GM12878 (cell line): ENCODE data around the gene PPM1N. TPM values are rescaled to one million over a fixed set of nuclear protein-coding genes. Genes with fewer than 3 reads are reported as not detected.

ENCODE experiments used
- ATAC-seq: fragments of 200-7000 bp; cut with Tn5 transposase; 3 replicates; pipeline ENCODE4 v1.9.1; 2020; ENCODE audit warnings: mild to moderate bottlenecking, moderate library complexity
- BruUV-seq: library from RNA; stranded (reverse); fragments of 400-500 nt; replicated peaks from 2 replicates; lab custom pipeline; 2021; lab: Mats Ljungman, UMichigan
- CTCF ChIA-PET: fragments of 300-600 bp; sonication (Branson Sonifier 250); formaldehyde crosslinking; extraction: SDS; loops from one replicate; lab custom pipeline; 2021; ENCODE audit warnings: inconsistent platforms; lab: Yijun Ruan, JAX
- POLR2A ChIA-PET: fragments of 350-600 bp; formaldehyde crosslinking; extraction: SDS; loops from one replicate; lab custom pipeline; 2021; ENCODE audit warnings: inconsistent platforms; lab: Charles Lee
- RAD21 ChIA-PET: fragments of 300-600 bp; sonication (Branson Sonifier 250); formaldehyde crosslinking; loops from one replicate; lab custom pipeline; 2023; ENCODE audit warnings: antibody characterized with exemption; ENCODE audit not compliant: unreplicated experiment; lab: Charles Lee
- SMC1A ChIA-PET: fragments of 300-600 bp; sonication (Branson Sonifier 250); formaldehyde crosslinking; loops from one replicate; lab custom pipeline; 2023; ENCODE audit not compliant: unreplicated experiment, uncharacterized antibody; lab: Charles Lee
- DNase-seq: peaks from one replicate; pipeline ENCODE4 v3.0.0-alpha.2; 2011; ENCODE audit warnings: low read depth, low spot score
- FAIRE-seq: peaks from 3 replicates; lab custom pipeline; 2011; peaks lifted over from hg19 to GRCh38; lab: Jason Lieb, UNC
- H2AFZ ChIP-seq: 2 replicates; pipeline ENCODE4 v1.6.0; 2011; ENCODE audit warnings: low read depth, low read length, control low read depth; ENCODE audit not compliant: control insufficient read depth
- H3K27ac ChIP-seq: 2 replicates; pipeline ENCODE4 v1.5.1; 2011; ENCODE audit warnings: control low read depth; ENCODE audit not compliant: control insufficient read depth, insufficient read depth
- H3K27me3 ChIP-seq, 2 experiments: replicated peaks in 1 of 2; 2 replicates each; pipeline versions ENCODE4 v1.6.0 to v1.6.1; 2011; ENCODE audit warnings: low read length in 1 of 2; ENCODE audit not compliant: control insufficient read depth in 2 of 2, insufficient read depth in 2 of 2
- H3K36me3 ChIP-seq, 2 experiments: 2 replicates each; pipeline ENCODE4 v1.5.1; 2011; ENCODE audit warnings: low read length in 1 of 2; ENCODE audit not compliant: control insufficient read depth in 2 of 2, insufficient read depth in 2 of 2
- H3K4me1 ChIP-seq: 2 replicates; pipeline ENCODE4 v1.6.1; 2011; ENCODE audit warnings: mild to moderate bottlenecking, low read length, moderate library complexity, mixed read lengths; ENCODE audit not compliant: control insufficient read depth, insufficient read depth
- H3K4me2 ChIP-seq: 2 replicates; pipeline ENCODE4 v1.6.0; 2011; ENCODE audit warnings: control low read depth; ENCODE audit not compliant: control insufficient read depth, insufficient read depth
- H3K4me3 ChIP-seq: fragments of 200-600 bp; sonication (generic); 2 replicates; pipeline ENCODE4 v1.5.1; 2016
- H3K79me2 ChIP-seq: 2 replicates; pipeline ENCODE4 v1.6.0; 2011; ENCODE audit warnings: low read length; ENCODE audit not compliant: control insufficient read depth, insufficient read depth
- H3K9ac ChIP-seq: 2 replicates; pipeline ENCODE4 v1.8.0; 2011; ENCODE audit warnings: low read length, control low read depth, mixed read lengths; ENCODE audit not compliant: control insufficient read depth, insufficient read depth
- H3K9me3 ChIP-seq: replicated peaks from 3 replicates; pipeline ENCODE4 v1.5.1; 2011; ENCODE audit warnings: mild to moderate bottlenecking, low read length; ENCODE audit not compliant: control insufficient read depth, insufficient read depth
- H4K20me1 ChIP-seq: 2 replicates; pipeline ENCODE4 v1.6.0; 2011; ENCODE audit not compliant: control insufficient read depth, insufficient read depth
- EED ChIP-seq: sonication (generic); IDR thresholded peaks from 2 replicates; pipeline ENCODE4 v1.6.1; 2016; ENCODE audit warnings: antibody characterized with exemption, low read depth
- IRF4 ChIP-seq: IDR thresholded peaks from 2 replicates; pipeline ENCODE4 v1.6.1; 2011; ENCODE audit warnings: low read depth, low read length
- MLLT1 ChIP-seq: fragments of 450-650 bp; IDR thresholded peaks from 2 replicates; pipeline ENCODE4 v1.6.1; 2016; ENCODE audit warnings: mild to moderate bottlenecking
- PAX5 ChIP-seq: IDR thresholded peaks from 2 replicates; pipeline ENCODE4 v1.6.1; 2011; ENCODE audit warnings: low read depth, low read length, borderline replicate concordance
- PBX3 ChIP-seq: IDR thresholded peaks from 2 replicates; pipeline ENCODE4 v1.6.1; 2011; ENCODE audit warnings: mild to moderate bottlenecking, low read depth, low read length, moderate library complexity; ENCODE audit not compliant: insufficient replicate concordance
- PRDM15 ChIP-seq: fragments of 450-650 bp; formaldehyde crosslinking; IDR thresholded peaks from 2 replicates; pipeline ENCODE4 v1.4.0; 2020; ENCODE audit warnings: mild to moderate bottlenecking, moderate library complexity
- RELA ChIP-seq: fragments of 450-650 bp; IDR thresholded peaks from 2 replicates; pipeline ENCODE4 v1.8.0; 2014; ENCODE audit warnings: borderline replicate concordance; ENCODE audit not compliant: partially characterized antibody
- SMARCA5 ChIP-seq: fragments of 450-650 bp; IDR thresholded peaks from 2 replicates; pipeline ENCODE4 v1.6.1; 2017; ENCODE audit warnings: mild to moderate bottlenecking
- WGBS: methylation state at CpG from one replicate; pipeline ENCODE4 v1.1.6; 2016; ENCODE audit warnings: low lambda C conversion rate; ENCODE audit not compliant: insufficient replicate concordance, insufficient coverage; ENCODE audit errors: missing lambda C conversion rate; 5-methylcytosine and 5-hydroxymethylcytosine counted together
- in situ Hi-C: fragments of 300-500 bp; cut with MboI; formaldehyde crosslinking; loops from 9 replicates; pipeline ENCODE4 v1.14.3; 2018; ENCODE audit warnings: mixed read lengths
- intact Hi-C: fragments of 100-400 bp; cut with micrococcal nuclease; formaldehyde crosslinking; loops from one replicate; pipeline ENCODE4 v1.14.2; 2022; ENCODE audit not compliant: unreplicated experiment
- polyA plus RNA-seq, 11 experiments: library from polyadenylated mRNA; depleted of rRNA in 4 of 11; unstranded in 6 of 11; stranded (reverse) in 5 of 11; fragments of >200 nt; fragmentation: Nextera tagmentation in 4 of 11; fragmentation: Illumina TruSeq in 1 of 11; extraction: Ambion mirVana in 4 of 11; extraction: Trizol in 1 of 11; gene quantifications; 1 replicate in 1 of 11; 2 replicates in 10 of 11; pipeline versions ENCODE4 v1.2.1 to v1.2.3, GENCODE V29; 2011 to 2016; ENCODE audit warnings: inconsistent platforms in 2 of 11, missing spikeins in 2 of 11, low read depth in 1 of 11
- total RNA-seq, 4 experiments: library from RNA; depleted of rRNA in 3 of 4; stranded (reverse); fragments of >200 nt in 3 of 4; fragmentation: Illumina TruSeq in 1 of 4; extraction: Trizol in 1 of 4; gene quantifications; 2 replicates each; pipeline versions ENCODE4 v1.2.1 to v1.2.3, GENCODE V29; 2013 to 2021

PPM1N gene
- total and polyA plus RNA-seq, 10 of the 15 experiments (the other 5 are each of a cell fraction or from before 2014, with no cell fraction given): 1.6 to 5.4 (median 3.7) TPM

GRCh38 chr19:45524575-45525129 is 26.4 kb downstream of the PPM1N start:
- DNase-seq (no peak), ATAC-seq (no peak), FAIRE-seq (no peak)
- 95% methylated on average over 15 of the region's 15 CpGs for WGBS
- H3K27me3 ChIP-seq: no peaks in the 10 kb centered on the region
- ChIA-PET RAD21 (interaction anchor here (0.9 kb wide), 1 partner anchor 46 kb away, joined by 3 read pairs; no protein-coding TSS in a partner anchor), CTCF (interaction anchor here (0.8 to 3.0 kb wide), 4 partner anchors 33 to 119 kb away, joined by 4 to 11 read pairs (median 5); no protein-coding TSS in a partner anchor), POLR2A (interaction anchor here (0.6 kb wide), 1 partner anchor 114 kb away, joined by 3 read pairs; the partner anchor contains the start of gene EML2), SMC1A (interaction anchor here (0.9 to 1.1 kb wide), 2 partner anchors 12 to 33 kb away, joined by 3 read pairs; no protein-coding TSS in a partner anchor)
- in situ Hi-C loops (loop anchor here (10.0 kb wide), 1 partner anchor 120 kb away; no protein-coding TSS in a partner anchor), intact Hi-C loops (loop anchor here (5.0 kb wide), 1 partner anchor 38 kb away; no protein-coding TSS in a partner anchor)
- H3K27ac ChIP-seq: no peak overlapping the region
- peaks cover 5% of the 10 kb centered on the region for H4K20me1 ChIP-seq
- TF ChIP-seq PAX5 (no peak), EED (no peak), RELA (no peak), IRF4 (no peak), PRDM15 (no peak), SMARCA5 (no peak), PBX3 (no peak), MLLT1 (peak; percentile 68)
- H3K79me2 ChIP-seq: no peaks in the 10 kb centered on the region
- no peaks in the 10 kb centered on the region for H3K9me3 ChIP-seq
- BruUV-seq: no TSS peak
- H3K4me2 ChIP-seq: no peak overlapping the region
- no peak overlapping the region for H3K9ac ChIP-seq
- H3K36me3 ChIP-seq: peaks cover 34 to 39% of the 10 kb centered on the region in 2 experiments
- H3K4me1 ChIP-seq: peaks cover 10% of the 10 kb centered on the region; the same call in 1 of the 2 replicates
- H3K4me3 ChIP-seq: no peak overlapping the region
- H2AFZ ChIP-seq: no peak overlapping the region
